HepG2 (cell line): ENCODE results near the gene DPH1.

Experiments used
- MXI1 ChIP-seq: IDR thresholded peaks from 3 replicates; pipeline ENCODE4 v1.6.1; 2012; ENCODE audit warnings: low read depth, low read length, inconsistent platforms, borderline replicate concordance
- RAD21 ChIP-seq: fragments of 450-650 bp; formaldehyde crosslinking; IDR thresholded peaks from 2 replicates; pipeline ENCODE4 v1.5.0; 2020; ENCODE audit warnings: mild to moderate bottlenecking
- ZNF143 ChIP-seq: sonication (generic); formaldehyde crosslinking; IDR thresholded peaks from 2 replicates; pipeline ENCODE4 v1.4.0; 2020; ENCODE audit warnings: missing genetic modification reagents
- TF ChIP-seq, protein P1 (sequence below): sonication (generic); formaldehyde crosslinking; IDR thresholded peaks from 2 replicates; pipeline ENCODE4 v1.5.1; 2020; ENCODE audit warnings: mild to moderate bottlenecking, missing genetic modification reagents, moderate library complexity

DNA sequence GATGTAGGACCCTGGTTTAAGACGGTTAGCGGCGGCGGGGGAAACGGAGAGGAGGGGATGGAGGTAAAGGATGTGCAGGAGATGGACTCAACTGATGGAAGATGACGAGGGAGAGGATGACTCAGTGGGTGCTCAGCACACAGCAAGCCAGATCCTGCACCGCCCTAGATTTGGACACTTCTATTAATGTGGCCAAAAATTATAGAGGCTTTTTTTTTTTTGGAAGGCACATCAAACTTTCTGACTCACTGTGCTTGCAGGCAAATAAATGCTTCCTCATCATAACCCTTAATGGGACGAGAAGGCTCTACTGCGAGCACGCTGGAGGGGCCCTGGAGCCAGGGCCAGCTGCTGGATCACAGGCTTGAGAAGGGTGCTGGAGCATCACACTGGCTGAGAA is 40.8 kb upstream of the DPH1 start:
- TF ChIP-seq MXI1 (no peak), ZNF143 (CRISPR knock-in tag) (no peak), RAD21 (CRISPR knock-in tag) (no peak)
- TF ChIP-seq, protein P1, sequence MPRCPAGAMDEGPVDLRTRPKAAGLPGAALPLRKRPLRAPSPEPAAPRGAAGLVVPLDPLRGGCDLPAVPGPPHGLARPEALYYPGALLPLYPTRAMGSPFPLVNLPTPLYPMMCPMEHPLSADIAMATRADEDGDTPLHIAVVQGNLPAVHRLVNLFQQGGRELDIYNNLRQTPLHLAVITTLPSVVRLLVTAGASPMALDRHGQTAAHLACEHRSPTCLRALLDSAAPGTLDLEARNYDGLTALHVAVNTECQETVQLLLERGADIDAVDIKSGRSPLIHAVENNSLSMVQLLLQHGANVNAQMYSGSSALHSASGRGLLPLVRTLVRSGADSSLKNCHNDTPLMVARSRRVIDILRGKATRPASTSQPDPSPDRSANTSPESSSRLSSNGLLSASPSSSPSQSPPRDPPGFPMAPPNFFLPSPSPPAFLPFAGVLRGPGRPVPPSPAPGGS (CRISPR knock-in tag), result no peak
